Endothelial cell of umbilical vein (primary cell): ENCODE data around the gene SUGP2. TPM values are rescaled to one million over a fixed set of nuclear protein-coding genes. Genes with fewer than 3 reads are reported as not detected.

Experiments
- BruUV-seq: library from RNA; stranded (reverse); fragments of 400-500 nt; replicated peaks from 2 replicates; lab custom pipeline; 2021; lab: Mats Ljungman, UMichigan
- CTCF ChIA-PET: fragments of 300-600, 350-600 bp; sonication (Branson Sonifier 250); formaldehyde crosslinking; loops from one replicate; lab custom pipeline; 2021; ENCODE audit warnings: antibody characterized with exemption, inconsistent platforms; lab: Charles Lee
- POLR2A ChIA-PET: fragments of 300-600, 350-600 bp; sonication (Branson Sonifier 250); formaldehyde crosslinking; loops from one replicate; lab custom pipeline; 2021; ENCODE audit warnings: antibody characterized with exemption, inconsistent platforms; lab: Charles Lee
- DNase-seq: peaks from one replicate; pipeline ENCODE4 v3.0.0-alpha.2; 2011; ENCODE audit warnings: low read depth, low spot score
- FAIRE-seq: peaks from 2 replicates; lab custom pipeline; 2011; peaks lifted over from hg19 to GRCh38; lab: Jason Lieb, UNC
- H2AFZ ChIP-seq: 2 replicates; pipeline ENCODE4 v1.6.0; 2012; ENCODE audit warnings: low read depth, low read length, control low read depth, inconsistent platforms
- H3K27ac ChIP-seq: 2 replicates; pipeline ENCODE4 v1.5.1; 2011; ENCODE audit warnings: low read depth, mild to moderate bottlenecking, control low read depth, low read length, moderate library complexity; ENCODE audit not compliant: insufficient read depth
- H3K27me3 ChIP-seq, 2 experiments: 2 replicates each; pipeline versions ENCODE4 v1.6.0 to v1.6.1; 2011; ENCODE audit warnings: low read length in 2 of 2, mixed read lengths in 1 of 2; ENCODE audit not compliant: control insufficient read depth in 2 of 2, insufficient read depth in 2 of 2
- H3K36me3 ChIP-seq, 2 experiments: 2 replicates in 1 of 2; 3 replicates in 1 of 2; pipeline ENCODE4 v1.5.1; 2011; ENCODE audit warnings: low read length in 2 of 2, mild to moderate bottlenecking in 1 of 2, moderate library complexity in 1 of 2; ENCODE audit not compliant: control insufficient read depth in 2 of 2, insufficient read depth in 2 of 2; ENCODE audit errors: extremely low read depth in 1 of 2
- H3K4me1 ChIP-seq: 3 replicates; pipeline ENCODE4 v1.5.1; 2011; ENCODE audit warnings: mild to moderate bottlenecking, low read length; ENCODE audit not compliant: control insufficient read depth, insufficient read depth; ENCODE audit errors: extremely low read depth
- H3K4me2 ChIP-seq: 2 replicates; pipeline ENCODE4 v1.6.1; 2011; ENCODE audit warnings: low read length, control low read depth, mixed read lengths; ENCODE audit not compliant: insufficient read depth
- H3K4me3 ChIP-seq, 3 experiments: fragments of 200-600 bp in 1 of 3; sonication (generic), shearing (Covaris generic) in 1 of 3; replicated peaks in 1 of 3; 2 replicates each; pipeline ENCODE4 v1.5.1; 2011 to 2016; ENCODE audit warnings: control low read depth in 3 of 3, low read length in 3 of 3, mild to moderate bottlenecking in 2 of 3, inconsistent platforms in 1 of 3, low read depth in 1 of 3, moderate library complexity in 1 of 3; ENCODE audit not compliant: insufficient read depth in 1 of 3
- H3K79me2 ChIP-seq: 2 replicates; pipeline ENCODE4 v1.6.0; 2012; ENCODE audit warnings: low read length, inconsistent platforms; ENCODE audit not compliant: control insufficient read depth, insufficient read depth
- H3K9ac ChIP-seq: replicated peaks from 2 replicates; pipeline ENCODE3; 2011; ENCODE audit warnings: low read length, control low read depth; ENCODE audit not compliant: insufficient read depth; ENCODE audit errors: extremely low read depth
- H3K9me1 ChIP-seq: replicated peaks from 3 replicates; pipeline ENCODE4 v1.6.0; 2011; ENCODE audit warnings: mild to moderate bottlenecking, low read length; ENCODE audit not compliant: control insufficient read depth, insufficient read depth; ENCODE audit errors: extremely low read depth
- H3K9me3 ChIP-seq: replicated peaks from 2 replicates; pipeline ENCODE4 v1.5.1; 2012; ENCODE audit warnings: low read length, inconsistent platforms; ENCODE audit not compliant: control insufficient read depth, insufficient read depth
- H4K20me1 ChIP-seq: replicated peaks from 2 replicates; pipeline ENCODE3; 2011; ENCODE audit warnings: mild to moderate bottlenecking, low read length; ENCODE audit not compliant: control insufficient read depth, insufficient read depth; ENCODE audit errors: extremely low read depth
- CTCF ChIP-seq, 2 donors: IDR thresholded peaks; 1 replicate in 1 of 2; 2 replicates in 1 of 2; pipeline ENCODE4 v1.5.1; 2011; ENCODE audit warnings: low read length in 2 of 2, mild to moderate bottlenecking in 2 of 2, moderate library complexity in 2 of 2, control low read depth in 1 of 2, inconsistent platforms in 1 of 2, low read depth in 1 of 2; ENCODE audit not compliant: insufficient read depth in 1 of 2; ENCODE audit errors: extremely low read depth in 1 of 2
- EZH2 ChIP-seq: IDR thresholded peaks from 2 replicates; pipeline ENCODE4 v1.6.1; 2012; ENCODE audit warnings: borderline replicate concordance, low read depth, mild to moderate bottlenecking, moderate library complexity, low read length, inconsistent platforms; ENCODE audit not compliant: severe bottlenecking
- FOS ChIP-seq: IDR thresholded peaks from 2 replicates; pipeline ENCODE4 v1.6.1; 2011; ENCODE audit warnings: mild to moderate bottlenecking, low read length, moderate library complexity, borderline replicate concordance; ENCODE audit not compliant: insufficient read depth
- GATA2 ChIP-seq: IDR thresholded peaks from 2 replicates; pipeline ENCODE4 v1.7.0; 2011; ENCODE audit warnings: low read depth, mild to moderate bottlenecking, moderate library complexity, mixed read lengths, low read length; ENCODE audit not compliant: insufficient read length, insufficient read depth
- JUN ChIP-seq: IDR thresholded peaks from 2 replicates; pipeline ENCODE4 v1.6.1; 2011; ENCODE audit warnings: borderline replicate concordance, low read depth; ENCODE audit not compliant: insufficient read length, insufficient read depth
- MAX ChIP-seq: IDR thresholded peaks from 2 replicates; pipeline ENCODE4 v1.6.1; 2011; ENCODE audit not compliant: insufficient read depth, insufficient read length
- MYC ChIP-seq: IDR thresholded peaks from one replicate; pipeline ENCODE4 v1.6.1; 2011; ENCODE audit warnings: mild to moderate bottlenecking, low read depth, low read length
- POLR2A ChIP-seq: IDR thresholded peaks from 2 replicates; pipeline ENCODE4 v1.6.1; 2012; ENCODE audit warnings: low read depth, mild to moderate bottlenecking, control low read depth, low read length
- dilution Hi-C: fragments of 300-500 bp; cut with MboI; formaldehyde crosslinking; loops from one replicate; pipeline ENCODE4 v1.15.0; 2019; ENCODE audit warnings: low sequenced_read_pairs; ENCODE audit not compliant: extremely low pct_ligation_motif_present
- intact Hi-C: fragments of 100-400 bp; cut with micrococcal nuclease; formaldehyde crosslinking; loops from one replicate; pipeline ENCODE4 v1.10.0; 2022
- polyA plus RNA-seq, 4 experiments: library from polyadenylated mRNA; depleted of rRNA in 3 of 4; stranded (reverse) in 3 of 4; unstranded in 1 of 4; fragments of >200 nt; gene quantifications; 2 replicates each; pipeline versions ENCODE4 v1.2.1 to v1.2.3, GENCODE V29; 2011 to 2012; ENCODE audit warnings: missing spikeins in 1 of 4
- total RNA-seq: library from RNA; stranded (reverse); gene quantifications from 2 replicates; pipeline ENCODE4 v1.2.3, GENCODE V29; 2021

Gene SUGP2
- total and polyA plus RNA-seq, 2 donors (not counting 3 experiments of a cell fraction or from before 2014, with no cell fraction given) = 44.6 to 79.7 TPM

- Histone ChIP-seq H3K36me3 (peaks cover 14 to 15% of the 10 kb centered on the region in 2 experiments), H3K27me3 (no peaks in the 10 kb centered on the region), H3K4me3 (no peak overlapping the region), H3K4me2 (no peak overlapping the region), H3K9me1 (no peaks in the 10 kb centered on the region), H3K9ac (no peak overlapping the region), H3K27ac (no peak overlapping the region), H3K9me3 (no peaks in the 10 kb centered on the region), H2AFZ (no peak overlapping the region), H3K4me1 (peaks cover 12% of the 10 kb centered on the region), H3K79me2 (no peaks in the 10 kb centered on the region), H4K20me1 (no peaks in the 10 kb centered on the region)
- dilution Hi-C loops (no loop called here), intact Hi-C loops (no loop called here)
- no peak for DNase-seq
- ChIA-PET POLR2A (no interaction called here), CTCF (no interaction called here)
- TF ChIP-seq JUN (no peak), FOS (no peak), MYC (no peak), GATA2 (no peak), POLR2A (no peak), EZH2 (no peak), MAX (no peak), CTCF (IDR thresholded peaks at IDR 0.05; ENCODE audit: extremely low read depth in 1 of 2, insufficient read depth in 1 of 2, low read depth in 1 of 2, low read length in 2 of 2) (no peak)
- FAIRE-seq = no peak
- BruUV-seq = no TSS peak
Observed at GRCh38 chr19:18990128-18990708, 43.1 kb downstream of the SUGP2 start.
